ENCODE results near the gene UROC1. TPM values are rescaled to one million over a fixed set of nuclear protein-coding genes. Genes with fewer than 3 reads are reported as not detected.
A peak's percentile ranks its signal among the peaks of the same experiment; 100 is the strongest.

UROC1 gene
- total and polyA plus RNA-seq, 8 donors, result 0.09 TPM; not detected in 7

DNA sequence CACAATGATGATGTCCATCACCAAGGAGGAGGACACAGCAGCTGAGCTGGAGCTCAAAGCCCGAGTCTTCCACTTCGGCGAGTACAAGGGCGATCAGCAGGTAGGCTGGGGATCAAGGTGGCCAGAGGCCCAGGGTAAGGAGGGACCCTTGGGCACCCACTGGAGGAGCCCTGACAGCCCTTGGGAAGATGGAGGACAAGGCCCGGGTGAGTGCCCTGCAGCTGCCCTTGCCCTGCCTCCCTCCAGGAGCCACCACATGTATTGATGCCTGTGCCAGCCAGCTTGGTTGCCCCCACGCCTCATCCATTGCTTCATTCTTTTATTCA, 84.5 kb downstream of the UROC1 start:
- intact Hi-C loops (cut with DNase I), result no loop called here

DNA sequence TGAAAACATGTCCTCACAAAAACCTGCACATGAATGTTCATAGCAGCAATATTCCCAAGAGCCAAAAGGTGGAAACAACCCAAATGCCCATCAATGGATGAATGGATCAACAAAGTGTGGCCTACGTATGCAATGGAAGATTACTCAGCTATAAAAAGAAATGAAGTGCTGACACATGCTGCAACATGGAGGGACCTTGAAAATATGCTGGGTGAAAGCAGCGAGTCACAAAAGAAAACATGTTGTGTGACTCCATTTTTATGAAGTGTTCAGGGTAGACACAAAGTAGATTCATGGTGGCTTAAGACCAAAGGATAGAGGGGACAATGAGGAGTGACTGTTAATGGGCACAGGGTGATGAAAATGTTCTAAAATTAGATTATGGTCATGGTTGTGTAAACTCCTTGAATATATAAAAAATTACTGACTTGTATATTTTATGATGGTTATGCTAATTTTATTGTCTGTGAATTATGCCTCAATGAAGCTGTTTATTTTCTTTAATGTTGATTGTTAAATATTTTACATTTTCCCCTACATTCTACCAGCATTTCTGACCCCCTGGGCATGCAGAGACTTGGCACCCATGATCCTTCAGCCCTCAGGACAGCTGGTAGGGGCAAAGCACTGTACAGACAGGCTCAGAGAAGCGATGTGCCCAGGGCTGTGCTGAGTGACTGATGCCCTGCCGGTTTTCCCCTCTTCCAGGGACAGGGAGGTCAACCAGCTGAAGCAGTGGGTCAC, 85.0 kb downstream of the UROC1 start:
- H3K4me3 ChIP-seq, result no peak overlapping the region
- DNase-seq, result no peak
- H3K4me1 ChIP-seq, result no peaks in the 10 kb centered on the region
- peaks cover 0 to 13% (median 0%) of the 10 kb centered on the region in 3 donors for H3K36me3 ChIP-seq
- H3K9me3 ChIP-seq, result no peaks in the 10 kb centered on the region
- H3K27me3 ChIP-seq, result no peaks in the 10 kb centered on the region
- 88 to 90% methylated on average over 4 of the region's 4 CpGs for WGBS, 2 donors
- H3K27ac ChIP-seq, result no peak overlapping the region
- TF ChIP-seq, protein P1, sequence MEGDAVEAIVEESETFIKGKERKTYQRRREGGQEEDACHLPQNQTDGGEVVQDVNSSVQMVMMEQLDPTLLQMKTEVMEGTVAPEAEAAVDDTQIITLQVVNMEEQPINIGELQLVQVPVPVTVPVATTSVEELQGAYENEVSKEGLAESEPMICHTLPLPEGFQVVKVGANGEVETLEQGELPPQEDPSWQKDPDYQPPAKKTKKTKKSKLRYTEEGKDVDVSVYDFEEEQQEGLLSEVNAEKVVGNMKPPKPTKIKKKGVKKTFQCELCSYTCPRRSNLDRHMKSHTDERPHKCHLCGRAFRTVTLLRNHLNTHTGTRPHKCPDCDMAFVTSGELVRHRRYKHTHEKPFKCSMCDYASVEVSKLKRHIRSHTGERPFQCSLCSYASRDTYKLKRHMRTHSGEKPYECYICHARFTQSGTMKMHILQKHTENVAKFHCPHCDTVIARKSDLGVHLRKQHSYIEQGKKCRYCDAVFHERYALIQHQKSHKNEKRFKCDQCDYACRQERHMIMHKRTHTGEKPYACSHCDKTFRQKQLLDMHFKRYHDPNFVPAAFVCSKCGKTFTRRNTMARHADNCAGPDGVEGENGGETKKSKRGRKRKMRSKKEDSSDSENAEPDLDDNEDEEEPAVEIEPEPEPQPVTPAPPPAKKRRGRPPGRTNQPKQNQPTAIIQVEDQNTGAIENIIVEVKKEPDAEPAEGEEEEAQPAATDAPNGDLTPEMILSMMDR (IDR thresholded peaks at IDR 0.05), result no peak
- FAIRE-seq, result no peak
- intact Hi-C loops (cut with DNase I), result no loop called here
- no peak for ATAC-seq

More for the DNA sequence above, 84.5 kb downstream of the UROC1 start:
- 95 to 98% methylated on average over 6 of the region's 6 CpGs for WGBS, 2 donors
- H3K27ac ChIP-seq, result no peak overlapping the region
- ATAC-seq (no peak), FAIRE-seq (no peak), DNase-seq (peak in 2 of 6 donors; percentile 4 to 45)
- no peaks in the 10 kb centered on the region for H3K27me3 ChIP-seq
- peaks cover 0 to 19% (median 0%) of the 10 kb centered on the region in 3 donors for H3K36me3 ChIP-seq
- TF ChIP-seq, protein P1 (IDR thresholded peaks at IDR 0.05), result no peak
- no peak overlapping the region for H3K4me3 ChIP-seq
- no peaks in the 10 kb centered on the region for H3K4me1 ChIP-seq
- no peaks in the 10 kb centered on the region for H3K9me3 ChIP-seq

Other genes starting within 250 kb of the UROC1 start
- gene KLF15, start 160.4 kb downstream of the UROC1 start, total RNA-seq, result 10 to 100 TPM; 15.2 to 38.3 (median 30.6) TPM
- 10 to 100 TPM; 11.3 to 27.1 TPM for gene KLF15, start 160.4 kb downstream of the UROC1 start, polyA plus RNA-seq
- gene CFAP100, start 122.9 kb downstream of the UROC1 start, total RNA-seq, result not detected
- gene CFAP100, start 122.9 kb downstream of the UROC1 start, polyA plus RNA-seq, result not detected
- gene ZXDC, start 41.9 kb downstream of the UROC1 start, total RNA-seq, result 10 to 100 TPM; 19.4 to 26.1 (median 21.3) TPM
- gene ZXDC, start 41.9 kb downstream of the UROC1 start, polyA plus RNA-seq, result 10 to 100 TPM; 19.9 to 21.7 TPM
- gene CHST13, start 6.4 kb upstream of the UROC1 start, total RNA-seq, result under 1 TPM in 4 of 6 donors, not detected in 2; 0.08 to 0.28 (median 0.20) TPM
- under 1 TPM; 0.08 to 0.19 TPM for gene CHST13, start 6.4 kb upstream of the UROC1 start, polyA plus RNA-seq
- gene C3orf22, start 41.2 kb upstream of the UROC1 start, total RNA-seq, result not detected
- under 1 TPM in 1 of 2 donors, not detected in 1; 0.09 TPM for gene C3orf22, start 41.2 kb upstream of the UROC1 start, polyA plus RNA-seq
- gene TXNRD3, start 137.4 kb upstream of the UROC1 start, total RNA-seq, result 1 to 10 TPM; 4.7 to 8.3 (median 7.1) TPM
- 1 to 10 TPM; 4.4 to 5.0 TPM for gene TXNRD3, start 137.4 kb upstream of the UROC1 start, polyA plus RNA-seq
- gene CHCHD6, start 186.5 kb upstream of the UROC1 start, total RNA-seq, result 1 to 10 TPM; 5.0 to 6.4 (median 5.9) TPM
- 10 to 100 TPM in 1 of 2 donors, 1 to 10 TPM in 1; 9.1 to 10.9 TPM for gene CHCHD6, start 186.5 kb upstream of the UROC1 start, polyA plus RNA-seq